Measurements from ENCODE around the gene SLC2A4RG.

- TF ChIP-seq, protein P1, sequence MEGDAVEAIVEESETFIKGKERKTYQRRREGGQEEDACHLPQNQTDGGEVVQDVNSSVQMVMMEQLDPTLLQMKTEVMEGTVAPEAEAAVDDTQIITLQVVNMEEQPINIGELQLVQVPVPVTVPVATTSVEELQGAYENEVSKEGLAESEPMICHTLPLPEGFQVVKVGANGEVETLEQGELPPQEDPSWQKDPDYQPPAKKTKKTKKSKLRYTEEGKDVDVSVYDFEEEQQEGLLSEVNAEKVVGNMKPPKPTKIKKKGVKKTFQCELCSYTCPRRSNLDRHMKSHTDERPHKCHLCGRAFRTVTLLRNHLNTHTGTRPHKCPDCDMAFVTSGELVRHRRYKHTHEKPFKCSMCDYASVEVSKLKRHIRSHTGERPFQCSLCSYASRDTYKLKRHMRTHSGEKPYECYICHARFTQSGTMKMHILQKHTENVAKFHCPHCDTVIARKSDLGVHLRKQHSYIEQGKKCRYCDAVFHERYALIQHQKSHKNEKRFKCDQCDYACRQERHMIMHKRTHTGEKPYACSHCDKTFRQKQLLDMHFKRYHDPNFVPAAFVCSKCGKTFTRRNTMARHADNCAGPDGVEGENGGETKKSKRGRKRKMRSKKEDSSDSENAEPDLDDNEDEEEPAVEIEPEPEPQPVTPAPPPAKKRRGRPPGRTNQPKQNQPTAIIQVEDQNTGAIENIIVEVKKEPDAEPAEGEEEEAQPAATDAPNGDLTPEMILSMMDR (IDR thresholded peaks at IDR 0.05; ENCODE audit: insufficient read depth, low read depth, low read length): no peak
- no peak for TF ChIP-seq EZH2 (IDR thresholded peaks at IDR 0.05; ENCODE audit: insufficient read depth, low read length)
Observed at GRCh38 chr20:63739130-63740069, at the start of gene SLC2A4RG.
